HUES64 (cell line): ENCODE measurements around the gene GRAMD1B.
A peak's percentile ranks its signal among the peaks of the same experiment; 100 is the strongest.

Source experiments
- H3K27ac ChIP-seq: 2 replicates; pipeline ENCODE4 v1.7.0; 2013; ENCODE audit warnings: low read depth, low read length, inconsistent platforms
- H3K27me3 ChIP-seq: 2 replicates; pipeline ENCODE4 v1.6.1; 2013; ENCODE audit warnings: mild to moderate bottlenecking, low read length; ENCODE audit not compliant: insufficient read depth
- H3K36me3 ChIP-seq: 2 replicates; pipeline ENCODE4 v1.6.1; 2013; ENCODE audit warnings: mild to moderate bottlenecking, low read length; ENCODE audit not compliant: insufficient read depth
- H3K4me1 ChIP-seq: 2 replicates; pipeline ENCODE4 v1.6.1; 2013; ENCODE audit warnings: mild to moderate bottlenecking, low read length, moderate library complexity; ENCODE audit not compliant: insufficient read depth
- H3K4me3 ChIP-seq: 2 replicates; pipeline ENCODE4 v1.5.1; 2013; ENCODE audit warnings: mild to moderate bottlenecking, low read length, moderate library complexity
- H3K9ac ChIP-seq: 2 replicates; pipeline ENCODE4 v1.6.1; 2013; ENCODE audit warnings: mild to moderate bottlenecking, low read depth, low read length
- H3K9me3 ChIP-seq: 2 replicates; pipeline ENCODE4 v1.6.1; 2013; ENCODE audit warnings: low read depth, low read length; ENCODE audit not compliant: insufficient read depth
- WGBS: fragments of 150-250, 120-280 bp; methylation state at CpG from one replicate; pipeline ENCODE4 v1.1.7; 2013; ENCODE audit warnings: missing lambda C conversion rate; 5-methylcytosine and 5-hydroxymethylcytosine counted together

The GRAMD1B gene

GRCh38 chr11:123469089-123469488 lies 39.0 kb downstream of the GRAMD1B start:
- WGBS, result 90% methylated on average over 7 of the region's 7 CpGs
- Histone ChIP-seq H3K27ac (no peak overlapping the region), H3K9ac (no peak overlapping the region), H3K4me1 (no peaks in the 10 kb centered on the region; the same call in 1 of the 2 replicates), H3K36me3 (no peaks in the 10 kb centered on the region), H3K4me3 (no peak overlapping the region), H3K9me3 (no peaks in the 10 kb centered on the region), H3K27me3 (no peaks in the 10 kb centered on the region)

- no peak overlapping the region for H3K9ac ChIP-seq
- no peaks in the 10 kb centered on the region for H3K27me3 ChIP-seq
- H3K27ac ChIP-seq, result no peak overlapping the region
- H3K4me3 ChIP-seq, result no peak overlapping the region
- peaks cover 1% of the 10 kb centered on the region for H3K4me1 ChIP-seq
- WGBS, result 100% methylated on average over 1 of the region's 1 CpG
- no peaks in the 10 kb centered on the region for H3K36me3 ChIP-seq
- no peaks in the 10 kb centered on the region for H3K9me3 ChIP-seq
Measured at GRCh38 chr11:123469586-123469985, 39.5 kb downstream of the GRAMD1B start.

- Histone ChIP-seq H3K27ac (no peak overlapping the region), H3K36me3 (no peaks in the 10 kb centered on the region), H3K9ac (no peak overlapping the region), H3K4me3 (no peak overlapping the region), H3K9me3 (no peaks in the 10 kb centered on the region), H3K4me1 (peaks cover 12% of the 10 kb centered on the region), H3K27me3 (no peaks in the 10 kb centered on the region)
- 97% methylated on average over 4 of the region's 4 CpGs for WGBS
Measured at GRCh38 chr11:123470842-123471241, 40.8 kb downstream of the GRAMD1B start.

GRCh38 chr11:123472236-123472935 lies 42.3 kb downstream of the GRAMD1B start:
- Histone ChIP-seq H3K9me3 (no peaks in the 10 kb centered on the region), H3K27ac (no peak overlapping the region), H3K4me1 (peaks cover 16% of the 10 kb centered on the region), H3K27me3 (no peaks in the 10 kb centered on the region), H3K4me3 (no peak overlapping the region), H3K9ac (no peak overlapping the region), H3K36me3 (no peaks in the 10 kb centered on the region)
- 96% methylated on average over 7 of the region's 8 CpGs for WGBS

- H3K9me3 ChIP-seq, result no peaks in the 10 kb centered on the region
- no peaks in the 10 kb centered on the region for H3K27me3 ChIP-seq
- H3K4me1 ChIP-seq, result peaks cover 16% of the 10 kb centered on the region
- no peak overlapping the region for H3K9ac ChIP-seq
- H3K4me3 ChIP-seq, result no peak overlapping the region
- no peaks in the 10 kb centered on the region for H3K36me3 ChIP-seq
- H3K27ac ChIP-seq, result no peak overlapping the region
- WGBS, result 100% methylated on average over 3 of the region's 3 CpGs
Measured at GRCh38 chr11:123473941-123474677, 44.0 kb downstream of the GRAMD1B start.

GRCh38 chr11:123474994-123475393 lies 44.9 kb downstream of the GRAMD1B start:
- 83% methylated on average over 8 of the region's 8 CpGs for WGBS
- H3K9me3 ChIP-seq, result no peaks in the 10 kb centered on the region
- no peaks in the 10 kb centered on the region for H3K27me3 ChIP-seq
- peaks cover 16% of the 10 kb centered on the region for H3K4me1 ChIP-seq
- no peak overlapping the region for H3K4me3 ChIP-seq
- no peak overlapping the region for H3K27ac ChIP-seq
- 0 out of 2 replicates have a peak overlapping the region, but pooled peaks have one; percentile 1 for H3K9ac ChIP-seq
- no peaks in the 10 kb centered on the region for H3K36me3 ChIP-seq

GRCh38 chr11:123475469-123475868 lies 45.4 kb downstream of the GRAMD1B start:
- Histone ChIP-seq H3K27ac (no peak overlapping the region), H3K9me3 (no peaks in the 10 kb centered on the region), H3K9ac (no peak overlapping the region), H3K4me3 (no peak overlapping the region), H3K27me3 (no peaks in the 10 kb centered on the region), H3K4me1 (peaks cover 18% of the 10 kb centered on the region), H3K36me3 (no peaks in the 10 kb centered on the region)
- WGBS, result 72% methylated on average over 3 of the region's 3 CpGs

GRCh38 chr11:123477205-123477907 lies 47.3 kb downstream of the GRAMD1B start:
- Histone ChIP-seq H3K4me3 (no peak overlapping the region), H3K27ac (no peak overlapping the region), H3K27me3 (no peaks in the 10 kb centered on the region), H3K4me1 (peaks cover 23% of the 10 kb centered on the region), H3K36me3 (no peaks in the 10 kb centered on the region), H3K9ac (no peak overlapping the region), H3K9me3 (no peaks in the 10 kb centered on the region)
- WGBS, result 86% methylated on average over 9 of the region's 9 CpGs

- no peaks in the 10 kb centered on the region for H3K9me3 ChIP-seq
- H3K36me3 ChIP-seq, result no peaks in the 10 kb centered on the region
- H3K9ac ChIP-seq, result no peak overlapping the region
- H3K27ac ChIP-seq, result no peak overlapping the region
- H3K4me1 ChIP-seq, result peaks cover 23% of the 10 kb centered on the region
- H3K4me3 ChIP-seq, result no peak overlapping the region
- no peaks in the 10 kb centered on the region for H3K27me3 ChIP-seq
- WGBS, result 30% methylated on average over 5 of the region's 5 CpGs
Measured at GRCh38 chr11:123478352-123478987, 48.4 kb downstream of the GRAMD1B start.

- no peak overlapping the region for H3K27ac ChIP-seq
- H3K4me1 ChIP-seq, result peaks cover 23% of the 10 kb centered on the region
- H3K4me3 ChIP-seq, result no peak overlapping the region
- H3K27me3 ChIP-seq, result no peaks in the 10 kb centered on the region
- no peaks in the 10 kb centered on the region for H3K9me3 ChIP-seq
- WGBS, result 87% methylated on average over 12 of the region's 12 CpGs
- H3K36me3 ChIP-seq, result no peaks in the 10 kb centered on the region
- H3K9ac ChIP-seq, result no peak overlapping the region
Measured at GRCh38 chr11:123479048-123479837, 49.2 kb downstream of the GRAMD1B start.
